K562 (cell line): ENCODE results near the gene SLC6A7. TPM values are rescaled to one million over a fixed set of nuclear protein-coding genes. Genes with fewer than 3 reads are reported as not detected.

Experiments used
- ATAC-seq: fragments of 200-7000 bp; cut with Tn5 transposase; 3 replicates; pipeline ENCODE4 v1.9.1; 2020; ENCODE audit warnings: moderate library complexity
- BruUV-seq: library from RNA; stranded (reverse); fragments of 400-500 nt; replicated peaks from 2 replicates; lab custom pipeline; 2021; lab: Mats Ljungman, UMichigan
- CTCF ChIA-PET: fragments of 300-600 bp; formaldehyde crosslinking; extraction: SDS; loops from one replicate; lab custom pipeline; 2021; ENCODE audit warnings: low intra/inter-chr PET ratio; lab: Yijun Ruan, JAX
- POLR2A ChIA-PET: fragments of 300-600, 350-650 bp; sonication (Branson Sonifier 250); formaldehyde crosslinking; extraction: SDS; loops from one replicate; lab custom pipeline; 2021; ENCODE audit warnings: antibody characterized with exemption, inconsistent platforms; lab: Yijun Ruan, JAX
- DNase-seq, 4 experiments: peaks; one replicate each; pipeline versions ENCODE4 v3.0.0 to v3.0.0-alpha.2; 2011 to 2018; ENCODE audit warnings: low spot score in 3 of 4, mixed read lengths in 3 of 4; ENCODE audit errors: extremely low read depth in 1 of 4
- FAIRE-seq: peaks from 2 replicates; lab custom pipeline; 2011; peaks lifted over from hg19 to GRCh38; lab: Jason Lieb, UNC
- H2AFZ ChIP-seq: 2 replicates; pipeline ENCODE4 v1.6.0; 2011; ENCODE audit warnings: low read depth, low read length, control low read depth, inconsistent platforms
- H3K27ac ChIP-seq: fragments of 200-600 bp; 3 replicates; pipeline ENCODE4 v1.8.0; 2011; ENCODE audit warnings: low read depth, mild to moderate bottlenecking, control low read depth, inconsistent platforms, low read length, moderate library complexity, mixed read lengths; ENCODE audit errors: extremely low read depth
- H3K27me3 ChIP-seq, 2 experiments: fragments of 300-600 bp in 1 of 2; 2 replicates in 1 of 2; 3 replicates in 1 of 2; pipeline versions ENCODE4 v1.6.0 to v1.8.0; 2011; ENCODE audit warnings: inconsistent platforms in 2 of 2, low read length in 2 of 2, mild to moderate bottlenecking in 1 of 2, mixed read lengths in 1 of 2, moderate library complexity in 1 of 2; ENCODE audit not compliant: control insufficient read depth in 2 of 2, insufficient read depth in 2 of 2
- H3K36me3 ChIP-seq: fragments of 300-600 bp; 3 replicates; pipeline ENCODE4 v1.8.0; 2011; ENCODE audit warnings: mild to moderate bottlenecking, low read length, inconsistent platforms; ENCODE audit not compliant: control insufficient read depth, insufficient read depth
- H3K4me1 ChIP-seq, 2 experiments: fragments of 200-600 bp in 1 of 2; replicated peaks in 1 of 2; 2 replicates in 1 of 2; 3 replicates in 1 of 2; pipeline versions ENCODE4 v1.5.1 to v1.8.0; 2011; ENCODE audit warnings: inconsistent platforms in 2 of 2, low read length in 2 of 2, mild to moderate bottlenecking in 1 of 2, mixed read lengths in 1 of 2, moderate library complexity in 1 of 2; ENCODE audit not compliant: control insufficient read depth in 2 of 2, insufficient read depth in 2 of 2
- H3K4me2 ChIP-seq: 2 replicates; pipeline ENCODE4 v1.6.1; 2011; ENCODE audit warnings: low read length, control low read depth, inconsistent platforms, mixed read lengths; ENCODE audit not compliant: insufficient read depth
- H3K4me3 ChIP-seq: fragments of 200-600 bp; sonication (generic), shearing (Covaris generic); 2 replicates; pipeline ENCODE4 v1.5.1; 2016; ENCODE audit warnings: control low read depth, inconsistent platforms
- H3K79me2 ChIP-seq: fragments of 200-600 bp; 3 replicates; pipeline ENCODE4 v1.8.0; 2011; ENCODE audit warnings: low read length, inconsistent platforms; ENCODE audit not compliant: control insufficient read depth, insufficient read depth
- H3K9ac ChIP-seq, 2 experiments: 2 replicates each; pipeline versions ENCODE4 v1.6.0 to v1.6.1; 2011; ENCODE audit warnings: low read depth in 2 of 2, low read length in 2 of 2, control low read depth in 1 of 2, inconsistent platforms in 1 of 2, mild to moderate bottlenecking in 1 of 2, mixed read lengths in 1 of 2; ENCODE audit not compliant: insufficient read depth in 1 of 2
- H3K9me1 ChIP-seq: one replicate; pipeline ENCODE4 v1.6.0; 2011; ENCODE audit warnings: inconsistent platforms, mild to moderate bottlenecking, low read length, moderate library complexity; ENCODE audit not compliant: control insufficient read depth, insufficient read depth
- H3K9me3 ChIP-seq: replicated peaks from 2 replicates; pipeline ENCODE4 v1.5.1; 2011; ENCODE audit warnings: low read depth, low read length, inconsistent platforms; ENCODE audit not compliant: control insufficient read depth, insufficient read depth
- H4K20me1 ChIP-seq: replicated peaks from 2 replicates; pipeline ENCODE4 v1.6.1; 2011; ENCODE audit warnings: low read length, inconsistent platforms, mixed read lengths; ENCODE audit not compliant: control insufficient read depth, insufficient read depth
- EGR1 ChIP-seq: fragments of 450-650 bp; conservative IDR thresholded peaks from 2 replicates; pipeline ENCODE4 v1.6.1; 2017; ENCODE audit warnings: mild to moderate bottlenecking
- EHMT2 ChIP-seq: fragments of 450-650 bp; IDR thresholded peaks from 2 replicates; pipeline ENCODE4 v1.6.1; 2018; ENCODE audit warnings: antibody characterized with exemption
- ESRRA ChIP-seq: fragments of 450-650 bp; IDR thresholded peaks from 2 replicates; pipeline ENCODE4 v1.6.1; 2014; ENCODE audit warnings: low read depth, mild to moderate bottlenecking, moderate library complexity, borderline replicate concordance
- HES1 ChIP-seq: fragments of 450-650 bp; IDR thresholded peaks from 2 replicates; pipeline ENCODE4 v1.6.1; 2016; ENCODE audit warnings: low read depth, mild to moderate bottlenecking, moderate library complexity
- ID3 ChIP-seq, 2 experiments: fragments of 250-450 bp in 1 of 2; fragments of 450-650 bp in 1 of 2; sonication (Bioruptor Pico) in 1 of 2; IDR thresholded peaks; 2 replicates each; pipeline versions ENCODE4 v1.6.1 to v1.8.0; 2016 to 2021; ENCODE audit warnings: mild to moderate bottlenecking in 2 of 2, moderate library complexity in 2 of 2, missing compliant biosample characterization in 1 of 2, missing genetic modification characterization in 1 of 2
- LEF1 ChIP-seq: fragments of 450-650 bp; IDR thresholded peaks from 2 replicates; pipeline ENCODE4 v1.6.1; 2016; ENCODE audit warnings: mild to moderate bottlenecking
- NCOA1 ChIP-seq: fragments of 450-650 bp; IDR thresholded peaks from 2 replicates; pipeline ENCODE4 v1.6.1; 2016; ENCODE audit warnings: low read depth
- POLR2G ChIP-seq: fragments of 200-400 bp; formaldehyde crosslinking; IDR thresholded peaks from 2 replicates; pipeline ENCODE4 v1.6.1; 2017; ENCODE audit warnings: low read depth, mild to moderate bottlenecking, antibody characterized with exemption, low read length, moderate library complexity
- RBBP5 ChIP-seq: fragments of 200-600 bp; sonication (generic); IDR thresholded peaks from 2 replicates; pipeline ENCODE4 v1.6.1; 2012; ENCODE audit warnings: borderline replicate concordance, mild to moderate bottlenecking, low read length, control low read depth, inconsistent platforms; ENCODE audit not compliant: insufficient read depth, poor library complexity, severe bottlenecking
- SMARCA4 ChIP-seq: fragments of 450-650 bp; IDR thresholded peaks from 2 replicates; pipeline ENCODE4 v1.6.1; 2016
- TRIM25 ChIP-seq: fragments of 450-650 bp; IDR thresholded peaks from 2 replicates; pipeline ENCODE4 v1.7.0; 2016; ENCODE audit warnings: borderline replicate concordance
- USF1 ChIP-seq: sonication (generic); formaldehyde crosslinking; IDR thresholded peaks from 2 replicates; pipeline ENCODE4 v1.9.0; 2022; ENCODE audit warnings: mild to moderate bottlenecking, missing genetic modification reagents
- WHSC1 ChIP-seq: IDR thresholded peaks from one replicate; pipeline ENCODE4 v1.6.1; 2012; ENCODE audit warnings: low read length, control low read depth, inconsistent platforms
- ZBTB33 ChIP-seq: sonication (generic); formaldehyde crosslinking; IDR thresholded peaks from 2 replicates; pipeline ENCODE4 v1.8.1; 2023; ENCODE audit warnings: mild to moderate bottlenecking, missing genetic modification reagents
- ZNF274 ChIP-seq: IDR thresholded peaks from 2 replicates; pipeline ENCODE4 v1.6.1; 2011; ENCODE audit warnings: low read depth, mild to moderate bottlenecking, low read length, moderate library complexity, borderline replicate concordance
- ZNF445 ChIP-seq: fragments of 250-450 bp; sonication (Bioruptor Pico); IDR thresholded peaks from 2 replicates; pipeline ENCODE4 v1.4.0; 2020; ENCODE audit warnings: low read depth, mild to moderate bottlenecking, moderate library complexity
- ZNF699 ChIP-seq: fragments of 250-450 bp; sonication (Bioruptor Pico); IDR thresholded peaks from 2 replicates; pipeline ENCODE4 v1.8.0; 2021; ENCODE audit warnings: mild to moderate bottlenecking, moderate library complexity; ENCODE audit not compliant: insufficient replicate concordance
- WGBS: fragments of 100-300 bp; shearing (Covaris generic); methylation state at CpG from one replicate; pipeline ENCODE4 v1.1.6; 2016; ENCODE audit warnings: low coverage, mixed read lengths; ENCODE audit not compliant: insufficient coverage; ENCODE audit errors: missing lambda C conversion rate; 5-methylcytosine and 5-hydroxymethylcytosine counted together
- in situ Hi-C: fragments of 300-500 bp; cut with MboI; formaldehyde crosslinking; loops from 4 replicates; pipeline ENCODE4 v1.15.0; 2018; ENCODE audit warnings: inconsistent platforms, mixed read lengths
- intact Hi-C: fragments of 100-400 bp; cut with micrococcal nuclease; formaldehyde crosslinking; loops from 2 replicates; pipeline ENCODE4 v1.14.2; 2022
- polyA plus RNA-seq, 8 experiments: library from polyadenylated mRNA; depleted of rRNA in 4 of 8; stranded (reverse) in 5 of 8; unstranded in 3 of 8; fragments of >200 nt; fragmentation: Nextera tagmentation in 2 of 8; fragmentation: Illumina TruSeq in 1 of 8; extraction: Ambion mirVana in 2 of 8; extraction: Trizol in 1 of 8; gene quantifications; 2 replicates each; pipeline versions ENCODE4 v1.2.1 to v1.2.3, GENCODE V29; 2011 to 2014; ENCODE audit warnings: inconsistent platforms in 1 of 8, missing spikeins in 1 of 8
- total RNA-seq, 7 experiments: library from RNA; depleted of rRNA in 6 of 7; stranded (reverse); fragments of >200 nt in 6 of 7; fragmentation: Illumina TruSeq in 2 of 7; extraction: Trizol in 2 of 7; gene quantifications; 2 replicates each; pipeline versions ENCODE4 v1.2.1 to v1.2.3, GENCODE V29; 2011 to 2021; ENCODE audit warnings: low replicate concordance in 1 of 7

SLC6A7 gene
- total and polyA plus RNA-seq, 9 of the 15 experiments (the other 6 are each of a cell fraction or from before 2014, with no cell fraction given): not detected

GRCh38 chr5:150186137-150186536 is 3.7 kb upstream of the SLC6A7 start:
- Histone ChIP-seq H3K27me3 (peaks cover 29 to 83% of the 10 kb centered on the region in 2 experiments), H3K4me2 (no peak overlapping the region), H3K4me1 (peaks cover 0 to 11% of the 10 kb centered on the region in 2 experiments; a peak in 1 of 5 replicates), H3K9me1 (no peaks in the 10 kb centered on the region), H3K4me3 (no peak overlapping the region), H3K27ac (no peak overlapping the region), H3K9me3 (no peaks in the 10 kb centered on the region), H3K36me3 (no peaks in the 10 kb centered on the region), H3K79me2 (no peaks in the 10 kb centered on the region), H3K9ac (no peak overlapping the region), H4K20me1 (0 out of 2 replicates have a peak, but pooled peaks cover 7% of the 10 kb centered on the region), H2AFZ (no peak overlapping the region)
- intact Hi-C loops: no loop called here
- FAIRE-seq: no peak
- POLR2A ChIA-PET: interaction anchor here (0.6 kb wide), 2 partner anchors 52 to 87 kb away, joined by 3 read pairs; no protein-coding TSS in a partner anchor
- CTCF ChIA-PET: no interaction called here
- DNase-seq: no peak
- in situ Hi-C loops: no loop called here
- ATAC-seq: no peak
- WGBS: 10% methylated on average over 8 of the region's 8 CpGs
- BruUV-seq: no TSS peak
- TF ChIP-seq USF1 (CRISPR knock-in tag): no peak
- no peak for TF ChIP-seq EHMT2
- TF ChIP-seq POLR2G: no peak
- no peak for TF ChIP-seq ZNF699 (CRISPR knock-in tag)
- no peak for TF ChIP-seq EGR1
- no peak for TF ChIP-seq ZNF274
- no peak for TF ChIP-seq RBBP5
- TF ChIP-seq SMARCA4: no peak
- no peak for TF ChIP-seq HES1
- no peak for TF ChIP-seq WHSC1
- TF ChIP-seq ZBTB33 (CRISPR knock-in tag): no peak
- TF ChIP-seq ID3 (CRISPR knock-in tag; IDR thresholded peaks at IDR 0.05): no peak
- no peak for TF ChIP-seq ID3 (tag; IDR thresholded peaks at IDR 0.05)
- no peak for TF ChIP-seq NCOA1
- TF ChIP-seq ESRRA: no peak
- no peak for TF ChIP-seq LEF1
- no peak for TF ChIP-seq ZNF445
- no peak for TF ChIP-seq TRIM25
